SK-N-SH treated with all-trans-retinoic acid at 6 μM for 48 hours (cell line): ENCODE results near the gene NTM.

Source experiments
- ESRRG ChIP-seq: fragments of 250-450 bp; sonication (Bioruptor Pico); IDR thresholded peaks from 2 replicates; pipeline ENCODE4 v1.6.1; 2021; ENCODE audit warnings: mild to moderate bottlenecking
- OSR1 ChIP-seq: fragments of 250-450 bp; sonication (Bioruptor Pico); IDR thresholded peaks from 2 replicates; pipeline ENCODE4 v1.8.0; 2022; ENCODE audit warnings: moderate library complexity, mild to moderate bottlenecking, inconsistent platforms
- PATZ1 ChIP-seq: fragments of 250-450 bp; sonication (Bioruptor Pico); IDR thresholded peaks from 2 replicates; pipeline ENCODE4 v1.8.0; 2020; ENCODE audit warnings: mild to moderate bottlenecking, moderate library complexity, borderline replicate concordance
- ZC3H10 ChIP-seq: fragments of 250-450 bp; sonication (Bioruptor Pico); IDR thresholded peaks from 2 replicates; pipeline ENCODE4 v1.5.1; 2021; ENCODE audit warnings: mild to moderate bottlenecking, moderate library complexity
- ZFP3 ChIP-seq: fragments of 250-450 bp; sonication (Bioruptor Pico); IDR thresholded peaks from 2 replicates; pipeline ENCODE4 v1.5.0; 2020; ENCODE audit warnings: mild to moderate bottlenecking, moderate library complexity
- ZNF70 ChIP-seq: fragments of 450-650 bp; formaldehyde crosslinking; IDR thresholded peaks from 2 replicates; pipeline ENCODE4 v1.5.0; 2020; ENCODE audit warnings: mild to moderate bottlenecking, moderate library complexity
- ZNF8 ChIP-seq: fragments of 450-650 bp; formaldehyde crosslinking; IDR thresholded peaks from 2 replicates; pipeline ENCODE4 v1.5.0; 2020; ENCODE audit warnings: mild to moderate bottlenecking, moderate library complexity
- TF ChIP-seq, protein P1 (sequence below): fragments of 250-450 bp; sonication (Bioruptor Pico); IDR thresholded peaks from 2 replicates; pipeline ENCODE4 v1.5.1; 2021; ENCODE audit warnings: mild to moderate bottlenecking, moderate library complexity
- TF ChIP-seq, protein P2 (sequence below): fragments of 250-450 bp; sonication (Bioruptor Pico); IDR thresholded peaks from 2 replicates; pipeline ENCODE4 v1.8.0; 2021; ENCODE audit warnings: low read depth, mild to moderate bottlenecking, moderate library complexity, borderline replicate concordance

- TF ChIP-seq ZNF8 (CRISPR knock-in tag) (no peak), PATZ1 (CRISPR knock-in tag) (no peak), ZC3H10 (no peak), ZFP3 (CRISPR knock-in tag) (no peak), OSR1 (no peak), ZNF70 (CRISPR knock-in tag) (no peak), ESRRG (no peak)
- TF ChIP-seq, protein P1, sequence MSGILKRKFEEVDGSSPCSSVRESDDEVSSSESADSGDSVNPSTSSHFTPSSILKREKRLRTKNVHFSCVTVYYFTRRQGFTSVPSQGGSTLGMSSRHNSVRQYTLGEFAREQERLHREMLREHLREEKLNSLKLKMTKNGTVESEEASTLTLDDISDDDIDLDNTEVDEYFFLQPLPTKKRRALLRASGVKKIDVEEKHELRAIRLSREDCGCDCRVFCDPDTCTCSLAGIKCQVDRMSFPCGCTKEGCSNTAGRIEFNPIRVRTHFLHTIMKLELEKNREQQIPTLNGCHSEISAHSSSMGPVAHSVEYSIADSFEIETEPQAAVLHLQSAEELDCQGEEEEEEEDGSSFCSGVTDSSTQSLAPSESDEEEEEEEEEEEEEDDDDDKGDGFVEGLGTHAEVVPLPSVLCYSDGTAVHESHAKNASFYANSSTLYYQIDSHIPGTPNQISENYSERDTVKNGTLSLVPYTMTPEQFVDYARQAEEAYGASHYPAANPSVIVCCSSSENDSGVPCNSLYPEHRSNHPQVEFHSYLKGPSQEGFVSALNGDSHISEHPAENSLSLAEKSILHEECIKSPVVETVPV (CRISPR knock-in tag) = no peak
- TF ChIP-seq, protein P2, sequence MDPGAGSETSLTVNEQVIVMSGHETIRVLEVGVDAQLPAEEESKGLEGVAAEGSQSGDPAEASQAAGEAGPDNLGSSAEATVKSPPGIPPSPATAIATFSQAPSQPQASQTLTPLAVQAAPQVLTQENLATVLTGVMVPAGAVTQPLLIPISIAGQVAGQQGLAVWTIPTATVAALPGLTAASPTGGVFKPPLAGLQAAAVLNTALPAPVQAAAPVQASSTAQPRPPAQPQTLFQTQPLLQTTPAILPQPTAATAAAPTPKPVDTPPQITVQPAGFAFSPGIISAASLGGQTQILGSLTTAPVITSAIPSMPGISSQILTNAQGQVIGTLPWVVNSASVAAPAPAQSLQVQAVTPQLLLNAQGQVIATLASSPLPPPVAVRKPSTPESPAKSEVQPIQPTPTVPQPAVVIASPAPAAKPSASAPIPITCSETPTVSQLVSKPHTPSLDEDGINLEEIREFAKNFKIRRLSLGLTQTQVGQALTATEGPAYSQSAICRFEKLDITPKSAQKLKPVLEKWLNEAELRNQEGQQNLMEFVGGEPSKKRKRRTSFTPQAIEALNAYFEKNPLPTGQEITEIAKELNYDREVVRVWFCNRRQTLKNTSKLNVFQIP (CRISPR knock-in tag) = no peak
Measured at GRCh38 chr11:132127900-132128288, 757.5 kb downstream of the NTM start.
